GM18526 (cell line): ENCODE data around the gene KRTAP10-6.
"Not testable (repeated sequence)": the region's sequence is repeated elsewhere in the genome, so short reads cannot be mapped to it uniquely, and the experiment has no call there.

Experiments used
- POLR2A ChIP-seq: IDR thresholded peaks from 3 replicates; pipeline ENCODE4 v1.6.1; 2011; ENCODE audit not compliant: insufficient read length; ENCODE audit errors: extremely low read depth

KRTAP10-6 gene

GRCh38 chr21:44601596-44602462 lies 9.5 kb upstream of the KRTAP10-6 start:
- no peak for TF ChIP-seq POLR2A

DNA sequence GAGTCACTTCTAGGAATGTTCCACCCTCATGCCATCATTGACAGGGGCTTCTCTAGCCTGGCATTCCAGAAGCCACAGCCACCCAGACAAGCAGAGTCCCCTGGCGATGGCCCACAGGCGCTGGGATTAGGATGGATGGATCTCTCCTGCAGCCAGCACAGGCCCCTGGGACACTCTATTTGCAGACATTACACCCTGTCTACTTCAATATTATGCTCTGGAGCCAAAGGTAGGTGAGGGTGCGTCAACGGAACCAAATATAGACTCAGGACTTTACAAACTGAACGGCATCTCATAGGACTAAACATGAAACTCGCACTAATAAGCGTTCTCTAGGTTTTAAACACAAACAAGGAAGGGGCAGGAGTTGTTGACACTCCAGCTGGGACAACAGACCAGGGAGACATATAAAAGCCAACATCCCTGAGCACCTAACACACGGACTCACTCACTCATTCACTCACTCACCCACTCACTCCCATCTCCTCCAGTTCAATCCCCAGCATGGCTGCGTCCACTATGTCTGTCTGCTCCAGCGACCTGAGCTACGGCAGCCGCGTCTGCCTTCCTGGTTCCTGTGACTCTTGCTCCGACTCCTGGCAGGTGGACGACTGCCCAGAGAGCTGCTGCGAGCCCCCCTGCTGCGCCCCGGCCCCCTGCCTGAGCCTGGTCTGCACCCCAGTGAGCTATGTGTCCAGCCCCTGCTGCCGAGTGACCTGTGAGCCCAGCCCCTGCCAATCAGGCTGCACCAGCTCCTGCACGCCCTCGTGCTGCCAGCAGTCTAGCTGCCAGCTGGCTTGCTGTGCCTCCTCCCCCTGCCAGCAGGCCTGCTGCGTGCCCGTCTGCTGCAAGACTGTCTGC lies 8.0 kb upstream of the KRTAP10-6 start, which contains the start of gene KRTAP10-7:
Gene KRTAP10-7, plus strand, starts transcription at position 480 of the 861 bp plus-strand sequence. Its CDS starts 25 bp downstream, at position 505.
- not testable (repeated sequence) for TF ChIP-seq POLR2A

GRCh38 chr21:44599264-44600029 lies 7.1 kb upstream of the KRTAP10-6 start:
- TF ChIP-seq POLR2A = no peak

DNA sequence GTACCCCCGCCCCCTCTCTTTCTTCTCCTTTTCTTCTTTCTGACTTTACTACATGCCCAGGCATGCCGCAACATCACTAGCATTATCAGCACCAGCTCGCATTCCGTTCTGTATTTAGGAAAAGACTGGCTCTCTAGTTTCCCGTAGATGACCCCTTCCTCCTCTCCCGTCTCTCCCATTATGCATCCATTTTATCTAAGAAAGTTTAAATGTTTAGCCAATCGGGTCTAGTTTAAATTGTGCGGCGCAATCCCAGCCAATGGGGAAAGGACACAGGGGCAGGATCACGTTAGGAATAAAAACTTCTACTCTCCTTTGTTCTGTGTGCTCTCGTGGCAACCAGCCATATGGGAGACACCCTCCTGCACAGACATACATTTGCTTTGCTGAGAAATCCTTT lies 5.8 kb upstream of the KRTAP10-6 start:
- TF ChIP-seq POLR2A = no peak

DNA sequence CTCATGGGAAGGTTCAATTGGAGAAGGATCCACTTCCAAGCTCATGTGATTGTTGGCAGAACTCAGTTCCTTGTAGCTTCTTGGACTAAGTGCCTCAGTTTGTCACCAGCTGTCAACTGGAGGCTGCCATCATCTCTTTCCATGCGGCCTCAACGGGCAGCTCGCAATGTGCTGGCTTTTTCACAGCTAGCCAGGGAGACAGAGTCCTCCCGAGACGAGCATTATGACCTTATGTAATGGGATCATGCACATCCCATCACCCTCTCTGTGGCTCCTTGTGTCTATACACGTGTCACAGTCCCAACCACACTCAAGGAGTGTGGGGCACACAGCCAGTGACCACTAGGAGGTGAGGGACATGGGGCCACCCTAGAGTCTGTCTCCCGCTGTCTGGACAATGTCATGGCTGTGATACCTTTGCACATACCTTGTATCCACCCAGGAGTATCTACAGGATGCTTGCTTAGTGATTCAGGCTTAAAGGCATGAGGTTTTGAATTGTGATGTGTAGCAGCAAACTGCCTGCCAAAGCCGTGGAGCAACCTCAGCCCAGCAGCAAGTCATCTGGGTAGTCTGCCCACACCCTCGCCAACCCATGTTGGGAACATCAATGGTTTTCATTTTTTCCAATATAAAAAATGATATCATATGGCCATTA lies 3.9 kb upstream of the KRTAP10-6 start:
- TF ChIP-seq POLR2A = no peak

GRCh38 chr21:44595524-44595923 lies 3.2 kb upstream of the KRTAP10-6 start:
- no peak for TF ChIP-seq POLR2A

DNA sequence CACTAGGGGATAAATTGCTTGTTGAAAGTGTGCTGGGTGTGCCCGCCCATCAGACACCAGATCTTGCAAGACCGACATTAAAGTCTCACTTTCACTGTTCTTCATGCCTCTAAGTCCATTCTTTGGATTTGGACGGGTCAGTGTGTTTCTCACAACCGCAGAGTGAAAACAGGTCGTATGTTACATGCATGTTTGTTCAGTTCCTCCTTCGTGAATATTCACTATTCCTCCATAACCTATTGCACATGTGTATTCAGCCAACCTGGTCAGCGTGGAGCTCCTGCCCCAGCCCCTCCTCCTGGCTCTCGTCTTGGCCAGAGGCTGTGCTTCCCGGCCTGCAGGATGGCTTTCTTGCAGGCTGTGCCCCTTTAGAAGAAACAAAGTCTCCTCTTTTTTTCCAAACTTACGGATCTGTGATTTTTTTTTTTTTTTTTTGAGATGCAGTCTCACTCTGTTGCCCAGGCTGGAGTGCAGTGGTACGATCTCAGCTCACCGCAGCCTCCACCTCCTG lies 2.2 kb upstream of the KRTAP10-6 start:
- TF ChIP-seq POLR2A = no peak

DNA sequence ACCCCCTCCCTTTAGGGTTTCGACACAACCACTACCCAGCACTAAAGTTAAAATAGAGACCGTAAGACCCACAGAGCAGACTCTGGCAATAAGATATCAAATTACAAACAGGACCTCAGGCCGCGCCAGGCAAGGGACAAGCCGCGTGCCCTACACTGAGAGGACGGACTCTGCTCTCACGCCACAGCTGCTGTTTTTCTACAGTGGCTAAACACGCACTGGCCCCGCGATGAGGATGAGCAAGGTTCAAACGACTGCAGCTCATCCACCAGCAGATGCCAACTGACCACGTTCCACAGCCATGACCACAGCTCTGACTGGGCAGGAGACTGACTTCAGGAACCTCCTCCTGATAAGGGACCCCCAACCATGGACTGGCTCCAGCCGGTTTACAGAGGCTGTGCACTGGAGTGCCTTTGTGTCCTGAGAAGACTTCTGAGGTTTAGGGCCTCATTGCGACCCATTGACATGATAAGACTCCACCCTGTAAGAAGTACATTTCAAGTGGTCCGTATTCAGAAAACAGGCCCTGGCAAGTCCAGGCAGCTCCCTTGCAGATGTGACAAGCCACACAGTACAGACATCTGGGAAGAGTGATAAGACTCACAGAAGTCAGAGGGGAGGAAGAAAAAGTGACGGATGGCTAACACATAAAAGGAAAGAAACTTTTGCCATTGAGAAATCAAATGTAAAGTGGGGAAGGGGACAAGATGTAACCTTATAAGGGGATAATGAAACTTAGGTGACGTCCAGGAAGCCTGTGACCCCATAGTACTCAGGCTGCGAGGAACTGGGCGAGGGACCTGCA lies 1.5 kb upstream of the KRTAP10-6 start:
- TF ChIP-seq POLR2A = no peak

DNA sequence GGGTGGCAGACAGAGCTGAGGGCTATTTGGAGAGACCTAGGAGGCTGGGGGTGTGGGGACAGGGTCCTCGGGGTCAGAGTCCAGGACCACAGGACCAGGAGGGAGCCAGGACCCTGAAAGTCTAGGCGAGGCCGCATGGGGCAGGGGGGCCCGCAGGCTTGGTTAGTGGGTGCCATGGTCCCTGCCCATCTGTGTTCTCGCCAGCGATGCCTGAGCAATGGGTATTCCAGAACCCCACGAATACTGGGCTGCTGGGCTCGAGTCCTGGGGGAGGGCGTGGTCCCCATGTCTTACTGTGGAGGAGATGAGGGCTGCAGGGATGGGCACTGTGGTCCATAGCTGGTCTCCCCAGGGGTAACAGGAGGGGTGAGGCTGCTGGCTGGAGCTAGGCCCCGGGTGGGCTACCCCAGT lies 2.0 kb downstream of the KRTAP10-6 start:
- TF ChIP-seq POLR2A = no peak

- no peak for TF ChIP-seq POLR2A
Measured at GRCh38 chr21:44589586-44590305, 2.6 kb downstream of the KRTAP10-6 start.

DNA sequence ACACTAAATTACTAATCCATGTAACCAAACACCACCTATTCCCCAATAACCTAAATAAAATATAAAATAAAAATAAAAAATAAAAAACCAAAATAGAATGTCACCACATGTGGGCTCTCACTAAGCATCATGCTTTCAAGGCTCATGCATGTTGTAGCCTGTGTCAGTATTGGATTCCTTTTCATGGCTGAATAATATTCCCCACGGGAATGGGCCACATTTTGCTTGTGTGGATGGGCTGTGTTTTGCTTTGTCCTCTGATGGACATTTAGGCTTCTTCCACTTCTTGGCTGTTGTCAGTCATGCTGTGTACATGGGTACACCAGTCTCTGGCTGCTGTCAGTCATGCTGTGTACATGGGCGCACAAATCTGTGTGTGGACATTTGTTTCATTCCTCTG lies 3.2 kb downstream of the KRTAP10-6 start:
- no peak for TF ChIP-seq POLR2A

- no peak for TF ChIP-seq POLR2A
Measured at GRCh38 chr21:44585892-44586291, 6.4 kb downstream of the KRTAP10-6 start.

DNA sequence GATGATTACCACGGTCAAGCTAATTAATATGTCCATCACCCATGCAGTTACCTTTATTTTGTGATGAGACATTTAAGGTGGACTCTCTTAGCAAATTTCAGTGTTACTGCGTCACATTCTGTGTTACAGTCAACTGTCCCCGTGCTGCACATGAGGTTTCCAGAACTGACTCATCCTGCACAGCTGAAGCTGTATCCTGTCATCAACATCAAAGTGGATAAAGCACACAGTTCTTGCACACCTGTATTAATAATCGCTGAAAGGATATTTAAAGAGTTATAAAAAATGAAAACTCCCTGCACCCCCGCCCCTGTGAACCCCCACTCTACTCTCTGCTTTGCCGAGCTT lies 8.5 kb downstream of the KRTAP10-6 start:
- no peak for TF ChIP-seq POLR2A
